BE2C (cell line): Measurements from ENCODE around the gene OR10Z1. TPM values are rescaled to one million over a fixed set of nuclear protein-coding genes. Genes with fewer than 3 reads are reported as not detected.

Experiments used
- DNase-seq: peaks from one replicate; pipeline ENCODE4 v3.0.0-alpha.2; 2020
- H3K27me3 ChIP-seq: fragments of 250-450 bp; sonication (Bioruptor Pico); 2 replicates; pipeline ENCODE4 v1.5.1; 2020; ENCODE audit warnings: mild to moderate bottlenecking
- H3K36me3 ChIP-seq: fragments of 250-450 bp; sonication (Bioruptor Pico); 2 replicates; pipeline ENCODE4 v1.5.1; 2020; ENCODE audit warnings: mild to moderate bottlenecking
- H3K4me1 ChIP-seq: fragments of 250-450 bp; sonication (Bioruptor Pico); 2 replicates; pipeline ENCODE4 v1.5.1; 2020
- H3K4me3 ChIP-seq: 2 replicates; pipeline ENCODE4 v1.5.1; 2011; ENCODE audit warnings: low read depth, low read length
- H3K9me3 ChIP-seq: fragments of 250-450 bp; sonication (Bioruptor Pico); 2 replicates; pipeline ENCODE4 v1.5.1; 2020
- polyA plus RNA-seq: library from polyadenylated mRNA; unstranded; fragments of >200 nt; gene quantifications from one replicate; pipeline ENCODE4 v1.2.1, GENCODE V29; 2012; ENCODE audit warnings: low read depth, missing spikeins; ENCODE audit not compliant: insufficient read length, insufficient read depth
- TF ChIP-seq, protein P1 (sequence below): IDR thresholded peaks from 2 replicates; pipeline ENCODE4 v1.5.1; 2012; ENCODE audit warnings: mild to moderate bottlenecking, low read depth, low read length

Gene OR10Z1, protein sequence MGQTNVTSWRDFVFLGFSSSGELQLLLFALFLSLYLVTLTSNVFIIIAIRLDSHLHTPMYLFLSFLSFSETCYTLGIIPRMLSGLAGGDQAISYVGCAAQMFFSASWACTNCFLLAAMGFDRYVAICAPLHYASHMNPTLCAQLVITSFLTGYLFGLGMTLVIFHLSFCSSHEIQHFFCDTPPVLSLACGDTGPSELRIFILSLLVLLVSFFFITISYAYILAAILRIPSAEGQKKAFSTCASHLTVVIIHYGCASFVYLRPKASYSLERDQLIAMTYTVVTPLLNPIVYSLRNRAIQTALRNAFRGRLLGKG
- polyA plus RNA-seq, result not detected

DNA sequence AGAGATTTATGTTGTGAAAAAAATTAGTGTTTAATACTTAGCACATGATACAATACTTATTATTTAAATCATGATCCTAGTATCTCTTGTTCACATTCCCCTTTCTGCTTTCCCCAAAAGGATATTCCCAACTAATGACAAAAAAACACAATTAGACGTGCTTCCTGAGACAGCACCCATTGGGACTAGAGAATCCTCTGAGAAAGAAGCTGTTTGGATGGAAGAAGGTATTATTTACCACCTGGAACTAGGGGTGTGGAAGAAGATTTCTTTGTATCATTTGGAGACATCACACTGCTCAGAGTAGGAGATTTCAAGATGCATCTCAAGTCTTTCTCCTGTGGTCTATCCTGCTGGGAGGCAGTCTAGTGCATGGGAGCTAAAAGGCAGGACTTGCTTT, at the start of gene OR10Z1:
TSS of gene OR10Z1 (plus strand) at position 301 of the 400 bp plus-strand sequence. CDS start 1,171 bp downstream, outside the sequence.
- H3K9me3 ChIP-seq, result no peaks in the 10 kb centered on the region
- no peak for DNase-seq
- no peaks in the 10 kb centered on the region for H3K4me1 ChIP-seq
- no peak within 1 kb of the TSS for H3K4me3 ChIP-seq
- TF ChIP-seq, protein P1, sequence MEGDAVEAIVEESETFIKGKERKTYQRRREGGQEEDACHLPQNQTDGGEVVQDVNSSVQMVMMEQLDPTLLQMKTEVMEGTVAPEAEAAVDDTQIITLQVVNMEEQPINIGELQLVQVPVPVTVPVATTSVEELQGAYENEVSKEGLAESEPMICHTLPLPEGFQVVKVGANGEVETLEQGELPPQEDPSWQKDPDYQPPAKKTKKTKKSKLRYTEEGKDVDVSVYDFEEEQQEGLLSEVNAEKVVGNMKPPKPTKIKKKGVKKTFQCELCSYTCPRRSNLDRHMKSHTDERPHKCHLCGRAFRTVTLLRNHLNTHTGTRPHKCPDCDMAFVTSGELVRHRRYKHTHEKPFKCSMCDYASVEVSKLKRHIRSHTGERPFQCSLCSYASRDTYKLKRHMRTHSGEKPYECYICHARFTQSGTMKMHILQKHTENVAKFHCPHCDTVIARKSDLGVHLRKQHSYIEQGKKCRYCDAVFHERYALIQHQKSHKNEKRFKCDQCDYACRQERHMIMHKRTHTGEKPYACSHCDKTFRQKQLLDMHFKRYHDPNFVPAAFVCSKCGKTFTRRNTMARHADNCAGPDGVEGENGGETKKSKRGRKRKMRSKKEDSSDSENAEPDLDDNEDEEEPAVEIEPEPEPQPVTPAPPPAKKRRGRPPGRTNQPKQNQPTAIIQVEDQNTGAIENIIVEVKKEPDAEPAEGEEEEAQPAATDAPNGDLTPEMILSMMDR, result no peak
- no peaks in the 10 kb centered on the region for H3K27me3 ChIP-seq
- no peaks in the 10 kb centered on the region for H3K36me3 ChIP-seq

DNA sequence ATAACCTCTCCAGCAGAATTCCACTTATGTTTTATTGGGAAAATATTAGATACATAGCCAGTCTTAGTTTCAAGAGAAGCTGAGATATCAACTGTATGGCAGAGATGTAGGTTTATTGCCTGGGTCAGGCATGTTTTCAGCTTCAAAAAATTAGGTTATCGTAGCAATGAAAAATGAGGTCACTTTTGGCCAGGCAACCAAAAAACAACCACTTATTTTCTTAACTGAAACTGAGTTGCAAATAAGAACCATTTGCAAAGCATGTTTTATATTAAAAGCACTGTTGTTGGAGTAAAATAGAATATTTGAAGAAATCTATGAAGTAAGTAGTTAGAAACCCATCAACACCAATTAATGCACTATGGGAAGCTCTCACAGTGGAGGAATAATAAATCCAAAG, 45.4 kb upstream of the OR10Z1 start:
- Histone ChIP-seq H3K4me3 (no peak overlapping the region), H3K4me1 (no peaks in the 10 kb centered on the region), H3K27me3 (no peaks in the 10 kb centered on the region), H3K36me3 (no peaks in the 10 kb centered on the region), H3K9me3 (no peaks in the 10 kb centered on the region; the same call in 1 of the 2 replicates)
- no peak for DNase-seq
- TF ChIP-seq, protein P1, result no peak

DNA sequence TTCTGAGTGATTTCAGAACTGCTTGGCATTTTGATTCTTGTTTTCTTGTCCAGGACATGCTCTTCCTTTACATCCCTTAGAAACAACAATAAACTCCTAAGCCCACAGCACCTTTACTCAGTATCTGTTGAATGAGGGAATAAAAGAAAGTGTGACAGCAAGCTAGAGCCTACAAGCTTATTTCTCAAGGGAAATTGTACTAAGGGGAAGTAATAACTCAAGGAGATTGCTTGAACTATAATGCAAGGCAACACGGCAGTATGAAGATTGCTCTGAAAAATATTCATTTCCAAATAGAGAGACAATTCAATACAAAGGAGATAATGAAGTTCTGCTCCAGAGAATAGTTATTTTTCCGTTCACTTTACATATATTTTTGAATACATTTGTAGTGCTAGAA, 41.2 kb upstream of the OR10Z1 start:
- no peaks in the 10 kb centered on the region for H3K36me3 ChIP-seq
- DNase-seq, result no peak
- TF ChIP-seq, protein P1, result no peak
- no peaks in the 10 kb centered on the region; the same call in 1 of the 2 replicates for H3K9me3 ChIP-seq
- H3K4me3 ChIP-seq, result no peak overlapping the region
- H3K27me3 ChIP-seq, result no peaks in the 10 kb centered on the region
- H3K4me1 ChIP-seq, result no peaks in the 10 kb centered on the region

DNA sequence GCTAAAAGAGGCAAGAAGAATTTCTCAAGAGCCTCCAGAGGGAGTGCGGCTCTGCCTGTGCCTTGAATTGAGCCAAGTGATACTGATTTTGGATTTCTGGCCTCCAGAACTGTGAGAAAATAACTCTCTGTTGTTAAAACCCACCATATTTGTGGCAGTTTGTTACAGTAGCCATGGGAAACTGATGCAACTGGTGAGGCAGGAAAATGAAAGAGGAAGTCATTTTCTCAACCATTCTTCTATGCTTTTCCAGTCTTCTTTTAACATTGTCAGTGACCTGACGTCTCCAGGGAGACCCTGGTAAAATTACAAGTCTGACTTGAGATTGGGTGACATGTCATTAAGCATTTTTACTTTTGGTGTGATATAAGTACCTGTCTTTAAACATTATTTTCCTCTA, 40.5 kb upstream of the OR10Z1 start:
- H3K4me3 ChIP-seq, result no peak overlapping the region
- no peaks in the 10 kb centered on the region; the same call in 1 of the 2 replicates for H3K9me3 ChIP-seq
- H3K36me3 ChIP-seq, result no peaks in the 10 kb centered on the region
- DNase-seq, result no peak
- H3K27me3 ChIP-seq, result no peaks in the 10 kb centered on the region
- no peaks in the 10 kb centered on the region for H3K4me1 ChIP-seq
- TF ChIP-seq, protein P1, result no peak

DNA sequence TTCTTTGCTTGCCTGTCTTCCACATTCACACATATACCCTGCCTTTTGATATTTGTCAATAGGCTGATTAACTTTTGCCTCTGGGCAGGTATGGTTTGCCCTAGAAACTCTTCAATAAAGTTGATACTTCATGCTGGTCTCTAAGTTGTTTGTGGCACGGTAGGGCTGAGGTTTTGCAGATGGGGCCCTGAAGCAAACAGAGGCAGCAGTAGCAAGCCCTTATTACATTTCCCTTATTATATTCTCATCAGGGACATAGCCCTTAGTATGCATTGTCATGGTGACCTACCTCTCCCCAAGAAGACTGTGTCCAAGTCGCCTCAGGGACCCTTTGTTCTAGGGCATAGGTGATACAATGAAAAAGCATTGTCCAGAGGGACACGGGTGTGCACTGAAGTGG, 34.6 kb upstream of the OR10Z1 start, which contains the start of gene OR6P1:
TSS of gene OR6P1 (minus strand) at position 101 of the 400 bp plus-strand sequence. CDS start 6,976 bp downstream, outside the sequence.
- TF ChIP-seq, protein P1, result no peak
- Histone ChIP-seq H3K9me3 (no peaks in the 10 kb centered on the region; the same call in 1 of the 2 replicates), H3K36me3 (no peaks in the 10 kb centered on the region), H3K4me1 (no peaks in the 10 kb centered on the region), H3K27me3 (no peaks in the 10 kb centered on the region), H3K4me3 (no peak within 1 kb of the TSS)
- no peak for DNase-seq

DNA sequence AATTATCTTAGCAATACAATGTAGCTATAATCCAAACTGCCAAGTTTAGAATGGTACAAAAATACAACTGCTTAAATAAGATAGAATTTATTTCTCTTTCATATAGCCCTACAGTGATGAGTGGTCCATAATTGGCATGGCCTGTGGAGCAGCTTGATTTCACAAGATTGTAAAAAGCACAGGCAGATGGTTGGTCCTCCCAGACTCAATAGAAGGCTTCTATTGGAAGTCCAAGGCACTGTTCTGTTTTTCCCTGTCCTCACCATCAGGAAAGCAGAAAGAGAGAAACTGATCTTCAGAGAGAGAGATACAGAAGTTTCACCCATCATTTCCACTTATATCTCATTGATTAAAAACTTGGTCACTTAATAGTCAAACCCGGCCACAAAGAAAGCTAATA, 32.8 kb upstream of the OR10Z1 start:
- Histone ChIP-seq H3K36me3 (no peaks in the 10 kb centered on the region), H3K4me1 (no peaks in the 10 kb centered on the region), H3K27me3 (no peaks in the 10 kb centered on the region), H3K9me3 (no peaks in the 10 kb centered on the region; the same call in 1 of the 2 replicates), H3K4me3 (no peak overlapping the region)
- TF ChIP-seq, protein P1, result no peak
- DNase-seq, result no peak
